GM21360 (cell line): ENCODE measurements around the gene MICU1.
"Not testable (repeated sequence)": the region's sequence is repeated elsewhere in the genome, so short reads cannot be mapped to it uniquely, and the experiment has no call there.

ENCODE experiments used
- ATAC-seq: cut with Tn5 transposase; IDR thresholded peaks from one replicate; pipeline ENCODE4 v1.9.1; 2021; ENCODE audit warnings: mild to moderate bottlenecking, moderate library complexity; ENCODE audit not compliant: unreplicated experiment

Gene MICU1

DNA sequence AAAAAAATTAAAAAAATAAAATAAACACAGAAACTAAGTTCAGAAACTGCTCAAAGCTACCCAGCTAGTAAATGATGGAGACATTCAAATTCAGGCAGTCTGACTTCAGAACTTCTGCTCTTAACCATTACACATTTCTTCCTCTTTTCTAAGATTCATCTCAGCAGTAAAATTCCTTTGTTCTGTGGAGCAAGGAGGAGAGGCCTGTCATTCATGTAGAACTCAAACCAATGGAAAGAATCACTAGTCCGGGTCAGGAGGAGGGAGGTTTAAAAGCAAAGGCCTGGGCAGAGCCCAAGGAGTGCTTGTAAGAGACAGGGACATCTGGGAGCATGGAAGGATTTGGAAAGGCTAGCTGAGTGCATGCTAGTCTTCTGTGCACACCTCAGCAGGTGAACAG lies 233.3 kb downstream of the MICU1 start:
- no peak for ATAC-seq

DNA sequence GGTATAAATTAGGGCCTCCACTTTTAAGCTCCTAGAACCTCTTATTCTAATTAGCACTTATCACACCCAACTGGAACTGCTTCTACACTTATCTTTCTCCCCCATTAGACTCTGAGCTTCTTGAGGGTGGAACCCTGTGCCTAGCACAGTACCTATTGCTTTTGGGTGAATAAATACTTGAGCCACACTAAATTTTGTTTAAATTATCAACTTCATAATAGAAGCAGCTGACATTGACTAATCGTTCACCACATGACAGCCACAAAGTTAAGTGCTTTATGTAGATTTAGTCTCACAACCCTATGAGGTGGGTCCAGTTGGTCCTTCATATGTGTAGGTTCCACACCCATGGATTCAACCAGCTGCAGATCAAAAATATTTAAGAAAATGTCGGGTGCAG lies 235.1 kb downstream of the MICU1 start:
- no peak for ATAC-seq

GRCh38 chr10:72389716-72390115 lies 236.2 kb downstream of the MICU1 start:
- no peak for ATAC-seq

DNA sequence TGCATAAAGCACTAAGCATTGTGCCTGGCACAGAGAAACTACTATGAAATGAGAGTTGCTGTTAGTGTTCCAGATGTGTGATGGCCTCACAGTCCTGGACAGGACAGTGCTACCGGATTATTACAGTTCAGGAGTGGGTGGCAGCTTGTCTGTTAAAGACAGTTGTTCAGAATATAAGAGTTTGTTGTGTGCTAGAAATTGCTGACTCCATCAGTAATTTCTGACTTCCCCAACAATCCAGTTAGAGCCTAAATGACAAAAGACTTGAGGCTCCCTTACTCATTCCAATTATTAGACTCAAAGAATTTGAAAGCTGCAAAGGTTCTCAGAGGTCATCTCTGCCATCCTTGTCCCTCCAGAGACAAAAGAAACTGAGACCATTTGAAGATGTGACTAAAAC lies 236.9 kb downstream of the MICU1 start:
- ATAC-seq = no peak

GRCh38 chr10:72388062-72388461 lies 237.8 kb downstream of the MICU1 start:
- no peak for ATAC-seq

DNA sequence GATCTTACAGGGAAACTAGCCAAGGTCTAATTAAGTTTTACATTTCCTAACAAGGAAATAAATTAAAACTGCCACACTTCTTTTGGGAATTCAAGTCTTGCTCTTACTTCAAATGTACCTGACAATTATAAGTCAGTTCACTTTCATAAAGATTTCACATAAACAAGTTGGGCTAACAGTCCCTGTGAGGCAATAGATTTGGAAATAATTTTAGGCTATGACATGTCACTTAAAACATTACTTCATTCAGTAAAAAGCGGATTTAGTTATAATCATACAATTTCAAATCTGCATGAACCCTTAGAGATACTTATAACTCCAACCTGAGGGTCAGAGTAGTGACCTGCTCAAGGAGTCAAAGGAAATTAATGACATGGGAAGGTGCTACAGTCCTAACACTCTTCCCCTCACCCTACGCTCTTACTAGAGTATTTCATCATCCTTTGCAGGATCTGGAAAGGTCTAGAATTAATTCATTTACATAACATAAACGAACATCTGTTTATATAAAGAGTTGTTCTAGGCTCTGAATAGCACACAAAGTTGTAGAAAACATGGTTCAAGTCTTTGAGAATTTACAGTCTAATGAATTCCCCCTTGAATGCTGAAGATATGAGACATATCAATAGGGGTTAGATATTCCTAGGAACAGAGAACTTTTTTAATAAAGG lies 238.8 kb downstream of the MICU1 start:
- no peak for ATAC-seq

DNA sequence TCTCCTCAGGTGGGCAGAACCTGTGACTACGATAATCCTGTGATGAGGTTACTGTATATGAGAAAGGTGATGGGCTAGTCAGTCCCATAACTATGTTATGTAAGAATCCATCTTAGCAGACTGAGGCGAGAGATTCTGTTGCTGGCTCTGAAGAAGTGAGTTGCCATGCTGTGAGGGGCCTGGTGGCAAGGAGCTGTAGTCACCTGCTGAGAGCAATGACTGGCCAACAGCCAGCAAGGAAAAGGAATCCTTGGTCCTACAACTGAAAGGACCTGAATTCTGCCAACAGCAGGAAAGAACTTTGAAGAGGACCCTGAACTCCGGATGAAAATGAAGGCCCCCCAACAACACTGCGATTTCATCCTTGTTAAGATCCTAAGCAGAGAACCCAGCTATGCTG lies 240.2 kb downstream of the MICU1 start:
- ATAC-seq = no peak

DNA sequence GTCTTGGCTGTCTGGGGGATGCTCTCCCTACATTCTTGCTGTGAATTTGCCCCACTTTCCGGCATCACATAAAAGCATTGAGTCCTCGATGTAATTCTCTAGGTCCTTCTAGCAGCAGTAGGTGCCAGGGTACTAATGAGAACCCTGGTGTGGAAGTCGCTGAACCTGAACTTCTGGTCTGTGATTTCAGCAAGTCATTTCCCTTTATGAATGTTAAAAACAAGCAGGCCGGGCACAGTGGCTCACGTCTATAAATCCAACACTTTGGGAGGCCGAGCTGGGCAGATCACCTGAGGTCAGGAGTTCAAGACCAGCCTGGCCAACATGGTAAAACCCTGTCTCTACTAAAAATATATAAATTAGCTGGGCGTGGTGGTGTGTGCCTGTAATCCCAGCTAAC lies 240.9 kb downstream of the MICU1 start:
- ATAC-seq = not testable (repeated sequence)

DNA sequence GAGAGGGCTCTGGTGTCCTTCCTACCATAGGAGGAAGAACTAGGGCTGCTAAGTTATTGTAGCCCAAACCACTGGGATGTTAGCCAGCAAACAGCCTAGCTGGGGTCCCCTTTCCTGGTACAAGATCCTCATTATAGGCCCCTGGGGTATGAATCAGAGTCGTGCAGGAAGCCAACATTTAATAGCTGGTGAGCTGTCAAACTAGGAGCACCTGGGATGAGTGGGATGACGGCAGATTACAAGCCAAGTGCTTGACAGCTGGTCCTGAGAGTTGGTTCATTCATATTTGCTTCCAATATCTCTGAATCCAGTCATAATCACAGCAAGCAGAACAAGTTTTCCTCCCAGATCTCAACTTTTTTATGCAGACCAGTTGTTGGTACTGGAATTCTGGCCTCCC lies 246.1 kb downstream of the MICU1 start:
- no peak for ATAC-seq

DNA sequence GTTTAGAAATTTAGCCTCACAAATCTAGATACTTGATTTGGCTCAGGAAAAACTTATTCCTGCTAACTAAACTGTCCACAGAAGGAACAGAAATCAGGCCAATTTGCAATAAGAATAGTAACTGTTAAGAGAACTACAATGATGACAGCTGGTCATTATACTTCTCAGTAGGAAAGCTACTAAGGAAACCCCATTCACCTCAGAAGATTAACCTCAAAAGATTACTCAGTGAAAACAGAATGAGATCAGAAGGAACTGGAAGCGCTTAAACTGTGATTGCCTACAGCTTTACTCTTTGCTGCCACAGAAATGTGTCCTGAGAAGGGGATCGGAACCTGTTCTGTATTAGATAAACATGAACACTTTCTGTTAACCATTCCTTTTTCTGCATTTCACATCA lies 246.8 kb downstream of the MICU1 start:
- no peak for ATAC-seq

GRCh38 chr10:72375585-72375984 lies 250.3 kb downstream of the MICU1 start:
- ATAC-seq = no peak

DNA sequence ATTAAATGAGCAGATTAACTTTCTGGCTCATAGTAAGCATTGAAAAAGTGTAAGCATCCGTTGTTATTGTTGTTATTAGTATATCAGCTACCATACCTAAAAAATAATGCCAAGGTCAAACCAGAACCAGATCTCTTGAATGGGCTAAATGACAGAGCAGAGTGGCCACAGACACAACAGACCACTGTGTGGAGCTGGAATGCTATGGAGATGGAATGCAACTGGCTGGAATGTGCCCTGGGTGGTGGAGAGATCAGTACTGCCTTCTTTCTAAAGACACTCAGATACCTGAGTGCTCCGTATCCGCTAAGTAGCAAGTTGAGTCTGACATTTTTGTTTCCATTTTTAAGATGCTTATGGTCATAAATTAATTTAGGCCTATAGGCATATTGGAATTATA lies 250.7 kb downstream of the MICU1 start:
- no peak for ATAC-seq

GRCh38 chr10:72370201-72370722 lies 255.6 kb downstream of the MICU1 start:
- no peak for ATAC-seq

- ATAC-seq = no peak
Observed at GRCh38 chr10:72367301-72367960, 258.4 kb downstream of the MICU1 start.

GRCh38 chr10:72365106-72365895 lies 260.6 kb downstream of the MICU1 start:
- ATAC-seq = no peak

GRCh38 chr10:72364239-72364777 lies 261.6 kb downstream of the MICU1 start:
- ATAC-seq = no peak

- no peak for ATAC-seq
Observed at GRCh38 chr10:72356987-72357386, 268.9 kb downstream of the MICU1 start.

GRCh38 chr10:72356115-72356514 lies 269.8 kb downstream of the MICU1 start:
- ATAC-seq = no peak

- no peak for ATAC-seq
Observed at GRCh38 chr10:72355214-72355555, 270.7 kb downstream of the MICU1 start.

DNA sequence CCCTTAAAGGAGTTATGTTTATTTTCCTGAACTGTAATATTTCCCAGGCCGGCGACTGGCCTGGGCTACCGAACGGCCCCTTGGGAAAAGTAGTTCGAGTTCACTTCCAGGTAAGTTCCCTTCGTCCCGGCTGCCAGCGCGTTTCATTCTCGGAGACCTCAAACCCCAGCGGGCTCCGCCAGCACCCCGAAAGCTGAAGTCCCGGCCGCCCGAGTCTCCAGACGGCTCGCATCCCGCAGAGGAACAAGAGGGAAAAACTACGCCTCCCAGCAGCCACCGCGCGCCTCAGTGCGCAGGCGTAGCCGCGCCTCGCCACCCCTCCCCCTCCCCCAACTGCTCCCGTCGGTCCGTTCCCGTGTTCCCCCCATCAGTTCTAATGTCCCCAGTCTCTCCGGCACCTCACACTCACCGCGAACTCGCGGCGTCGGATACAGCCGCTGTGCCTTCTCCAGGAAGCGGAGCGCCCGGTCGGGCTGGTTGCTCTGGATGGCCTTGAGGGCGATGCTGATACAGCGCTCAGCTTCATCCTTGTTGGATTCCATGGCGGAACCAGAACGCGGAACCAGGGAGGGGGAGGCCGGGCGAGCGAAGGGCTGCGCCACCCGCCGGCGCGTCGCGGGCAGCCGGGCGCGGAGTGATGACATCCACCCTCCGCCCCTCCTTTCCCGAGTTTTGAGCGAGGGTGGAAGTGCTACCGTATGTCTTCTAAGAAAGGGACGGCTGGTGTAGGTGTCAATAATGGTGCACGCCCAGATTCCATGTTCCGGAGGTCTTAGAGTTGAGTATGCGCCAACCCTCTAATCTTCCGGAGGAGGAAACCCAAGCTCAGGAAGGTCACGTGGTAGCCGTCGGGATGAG lies 271.3 kb downstream of the MICU1 start, which contains the start of gene DNAJB12:
DNAJB12 (minus strand) TSS at position 564 of the 858 bp plus-strand sequence; CDS start at position 542, 22 bp downstream.
- peak; percentile 66 for ATAC-seq

- ATAC-seq = peak; percentile 7
Observed at GRCh38 chr10:72353965-72354355, 271.9 kb downstream of the MICU1 start.
